Fibroblast of the aortic adventitia (primary cell): ENCODE results near the gene ZC2HC1B. TPM values are rescaled to one million over a fixed set of nuclear protein-coding genes. Genes with fewer than 3 reads are reported as not detected.

Source experiments
- DNase-seq: peaks from one replicate; pipeline ENCODE4 v3.0.0-alpha.2; 2010; ENCODE audit warnings: low read depth
- H3K4me3 ChIP-seq: 2 replicates; pipeline ENCODE4 v1.5.1; 2011; ENCODE audit warnings: low read depth, mild to moderate bottlenecking, control low read depth, low read length, moderate library complexity
- CTCF ChIP-seq: IDR thresholded peaks from 2 replicates; pipeline ENCODE4 v1.5.1; 2011; ENCODE audit warnings: mild to moderate bottlenecking, low read length, control low read depth, inconsistent platforms; ENCODE audit not compliant: insufficient read depth
- total RNA-seq: library from RNA; depleted of rRNA; stranded (reverse); fragments of >200 nt; gene quantifications from 2 replicates; pipeline ENCODE4 v1.2.3, GENCODE V29; 2012; ENCODE audit warnings: low replicate concordance

The ZC2HC1B gene
- total RNA-seq, 1 donor, result not detected

- DNase-seq, result no peak
- H3K4me3 ChIP-seq, result no peak overlapping the region
- TF ChIP-seq CTCF, result no peak
Observed at GRCh38 chr6:143838395-143838794, 25.9 kb upstream of the ZC2HC1B start.

- DNase-seq, result no peak
- no peak overlapping the region for H3K4me3 ChIP-seq
- no peak for TF ChIP-seq CTCF
Observed at GRCh38 chr6:143839196-143839595, 25.1 kb upstream of the ZC2HC1B start.

DNA sequence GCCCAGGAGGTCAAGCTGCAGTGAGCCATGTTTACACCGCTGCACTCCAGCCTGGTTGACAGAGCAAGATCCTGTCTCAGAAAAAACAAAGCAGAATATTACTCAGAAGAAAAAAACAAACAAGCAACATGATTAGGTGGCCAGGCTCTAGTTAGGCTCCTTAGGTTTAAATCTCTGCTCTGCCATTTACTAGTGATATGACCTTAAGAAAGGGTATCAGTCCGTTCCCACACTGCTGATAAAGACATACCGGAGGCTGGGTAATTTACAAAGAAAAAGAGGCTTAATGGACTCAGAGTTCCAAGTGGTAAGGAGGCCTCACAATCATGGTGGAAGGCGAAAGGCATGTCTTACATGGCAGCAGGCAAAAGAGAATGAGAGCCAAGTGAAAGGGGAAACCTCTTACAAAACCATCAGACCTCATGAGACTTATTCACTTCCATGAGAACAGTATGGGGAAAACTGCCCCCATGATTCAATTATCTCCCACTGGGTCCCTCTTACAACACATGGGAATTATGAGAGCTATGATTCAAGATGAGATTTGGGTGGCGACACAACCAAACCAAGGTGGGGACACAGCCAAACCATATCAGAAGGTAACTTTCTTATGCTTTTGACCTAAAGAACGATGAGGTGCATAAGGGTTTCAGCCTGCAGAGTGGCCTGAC lies 23.5 kb upstream of the ZC2HC1B start:
- no peak overlapping the region for H3K4me3 ChIP-seq
- TF ChIP-seq CTCF, result no peak
- DNase-seq, result no peak

GRCh38 chr6:143842461-143842901 lies 21.8 kb upstream of the ZC2HC1B start:
- no peak for TF ChIP-seq CTCF
- H3K4me3 ChIP-seq, result peak overlapping the region; percentile 96
- no peak for DNase-seq

- H3K4me3 ChIP-seq, result peak within 1 kb of the TSS; percentile 96
- peak; percentile 96 for DNase-seq
- no peak for TF ChIP-seq CTCF
Observed at GRCh38 chr6:143842902-143843676, 21.2 kb upstream of the ZC2HC1B start, which contains the start of gene LTV1. LTV1 (plus strand) TSS chr6:143843338; CDS start chr6:143843478, 140 bp downstream.

DNA sequence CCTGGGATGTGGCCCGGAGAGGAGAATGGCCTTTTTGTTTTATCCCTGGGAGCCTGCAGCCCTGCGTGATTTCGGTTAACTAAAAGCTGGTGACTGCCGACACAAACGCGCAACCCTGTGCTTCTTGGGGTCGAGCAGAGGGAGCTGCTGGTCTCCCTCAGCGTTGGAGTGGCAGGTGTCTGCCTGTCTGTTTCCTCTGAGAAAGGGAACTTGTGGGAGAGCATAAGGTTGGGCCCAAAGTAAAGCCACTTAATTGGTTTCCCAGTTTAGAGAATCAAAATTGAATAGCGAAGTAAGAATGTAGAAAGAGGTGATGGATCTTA lies 20.6 kb upstream of the ZC2HC1B start:
- peak overlapping the region; percentile 96 for H3K4me3 ChIP-seq
- no peak for TF ChIP-seq CTCF
- DNase-seq, result no peak

- DNase-seq, result peak; percentile 11
- no peak for TF ChIP-seq CTCF
- peak overlapping the region; percentile 96 for H3K4me3 ChIP-seq
Observed at GRCh38 chr6:143844006-143844405, 20.3 kb upstream of the ZC2HC1B start.
